Urinary bladder (tissue), 3 donors: Measurements from ENCODE around the gene MTCL3.
A peak's percentile ranks its signal among the peaks of the same experiment; 100 is the strongest.

Experiments used
- DNase-seq: peaks from one replicate; pipeline ENCODE4 v3.0.0-alpha.2; 2015; ENCODE audit errors: extremely low spot score
- H3K27ac ChIP-seq: one replicate; pipeline ENCODE4 v1.5.1; 2013; ENCODE audit warnings: low read depth, mild to moderate bottlenecking, moderate library complexity
- H3K36me3 ChIP-seq: one replicate; pipeline ENCODE4 v1.6.1; 2013; ENCODE audit warnings: mild to moderate bottlenecking, moderate library complexity; ENCODE audit not compliant: insufficient read depth
- H3K4me1 ChIP-seq: one replicate; pipeline ENCODE4 v1.6.1; 2013; ENCODE audit warnings: mild to moderate bottlenecking, moderate library complexity; ENCODE audit not compliant: insufficient read depth
- H3K4me3 ChIP-seq: one replicate; pipeline ENCODE4 v1.5.1; 2013; ENCODE audit warnings: low read depth, low read length
- WGBS: extraction: QIAGEN DNeasy Blood & Tissue Kit; methylation state at CpG from one replicate; pipeline ENCODE4 v1.1.7; 2013; 5-methylcytosine and 5-hydroxymethylcytosine counted together
- donor health status: healthy with polysubstance abuse.
- donor health status: healthy.

The MTCL3 gene

GRCh38 chr6:127471379-127472255, 47.5 kb downstream of the MTCL3 start:
- 65% methylated on average over 5 of the region's 5 CpGs for WGBS
- H3K4me1 ChIP-seq, result no peaks in the 10 kb centered on the region
- no peak overlapping the region for H3K27ac ChIP-seq
- H3K36me3 ChIP-seq, result no peaks in the 10 kb centered on the region
- no peak for DNase-seq
- H3K4me3 ChIP-seq, result no peak overlapping the region

- Histone ChIP-seq H3K4me1 (no peaks in the 10 kb centered on the region), H3K4me3 (no peak overlapping the region), H3K27ac (no peak overlapping the region), H3K36me3 (no peaks in the 10 kb centered on the region)
- WGBS, result 58% methylated on average over 2 of the region's 2 CpGs
- no peak for DNase-seq
Measured at GRCh38 chr6:127468936-127469335, 50.2 kb downstream of the MTCL3 start.

- no peaks in the 10 kb centered on the region for H3K4me1 ChIP-seq
- 87% methylated on average over 5 of the region's 5 CpGs for WGBS
- no peak overlapping the region for H3K27ac ChIP-seq
Measured at GRCh38 chr6:127466416-127466815, 52.7 kb downstream of the MTCL3 start.

GRCh38 chr6:127464881-127465459, 54.2 kb downstream of the MTCL3 start:
- WGBS, result 36% methylated on average over 3 of the region's 3 CpGs
- Histone ChIP-seq H3K4me1 (no peaks in the 10 kb centered on the region), H3K27ac (no peak overlapping the region), H3K4me3 (no peak overlapping the region), H3K36me3 (no peaks in the 10 kb centered on the region)
- no peak for DNase-seq

More at GRCh38 chr6:127466416-127466815, 52.7 kb downstream of the MTCL3 start:
- H3K4me3 ChIP-seq, result no peak overlapping the region
- H3K36me3 ChIP-seq, result no peaks in the 10 kb centered on the region
- no peak for DNase-seq

- no peaks in the 10 kb centered on the region for H3K36me3 ChIP-seq
- DNase-seq, result no peak
- no peaks in the 10 kb centered on the region for H3K4me1 ChIP-seq
- no peak overlapping the region for H3K4me3 ChIP-seq
- peak overlapping the region; percentile 39 for H3K27ac ChIP-seq
- WGBS, result 21% methylated on average over 6 of the region's 6 CpGs
Measured at GRCh38 chr6:127464161-127464880, 54.8 kb downstream of the MTCL3 start.

- H3K4me1 ChIP-seq, result no peaks in the 10 kb centered on the region
- H3K36me3 ChIP-seq, result no peaks in the 10 kb centered on the region
- 21% methylated on average over 5 of the region's 5 CpGs for WGBS
- H3K27ac ChIP-seq, result peak overlapping the region; percentile 23
- DNase-seq, result no peak
- no peak overlapping the region for H3K4me3 ChIP-seq
Measured at GRCh38 chr6:127463056-127463455, 56.1 kb downstream of the MTCL3 start.

- no peak for DNase-seq
- WGBS, result 72% methylated on average over 2 of the region's 2 CpGs
- no peaks in the 10 kb centered on the region for H3K4me1 ChIP-seq
Measured at GRCh38 chr6:127462376-127462775, 56.8 kb downstream of the MTCL3 start.

GRCh38 chr6:127460465-127460864, 58.7 kb downstream of the MTCL3 start:
- Histone ChIP-seq H3K36me3 (no peaks in the 10 kb centered on the region), H3K4me1 (no peaks in the 10 kb centered on the region), H3K27ac (no peak overlapping the region), H3K4me3 (no peak overlapping the region)
- 78% methylated on average over 1 of the region's 1 CpG for WGBS
- no peak for DNase-seq

More at GRCh38 chr6:127462376-127462775, 56.8 kb downstream of the MTCL3 start:
- Histone ChIP-seq H3K4me3 (no peak overlapping the region), H3K36me3 (no peaks in the 10 kb centered on the region), H3K27ac (no peak overlapping the region)

GRCh38 chr6:127459231-127459641, 59.9 kb downstream of the MTCL3 start, which contains the start of gene KIAA0408:
Gene KIAA0408 (minus strand): TSS chr6:127459389. CDS start chr6:127453981, 5,408 bp downstream.
- Histone ChIP-seq H3K4me1 (no peaks in the 10 kb centered on the region), H3K4me3 (peak within 1 kb of the TSS; percentile 55), H3K36me3 (no peaks in the 10 kb centered on the region), H3K27ac (peak within 1 kb of the TSS; percentile 59)
- DNase-seq, result peak; percentile 77
- 11% methylated on average over 4 of the region's 4 CpGs for WGBS

GRCh38 chr6:127458817-127459216, 60.3 kb downstream of the MTCL3 start:
- H3K36me3 ChIP-seq, result no peaks in the 10 kb centered on the region
- H3K27ac ChIP-seq, result peak overlapping the region; percentile 59
- WGBS, result 24% methylated on average over 4 of the region's 4 CpGs
- peak overlapping the region; percentile 55 for H3K4me3 ChIP-seq
- H3K4me1 ChIP-seq, result no peaks in the 10 kb centered on the region
- no peak for DNase-seq

GRCh38 chr6:127458222-127458621, 60.9 kb downstream of the MTCL3 start:
- Histone ChIP-seq H3K4me1 (no peaks in the 10 kb centered on the region), H3K27ac (no peak overlapping the region), H3K36me3 (no peaks in the 10 kb centered on the region), H3K4me3 (peak overlapping the region; percentile 55)
- DNase-seq, result no peak
- 18% methylated on average over 3 of the region's 3 CpGs for WGBS

GRCh38 chr6:127457456-127458064, 61.6 kb downstream of the MTCL3 start:
- no peaks in the 10 kb centered on the region for H3K36me3 ChIP-seq
- H3K4me1 ChIP-seq, result no peaks in the 10 kb centered on the region
- DNase-seq, result no peak
- WGBS, result 24% methylated on average over 3 of the region's 3 CpGs
- no peak overlapping the region for H3K27ac ChIP-seq
- peak overlapping the region; percentile 25 for H3K4me3 ChIP-seq

GRCh38 chr6:127456465-127456864, 62.7 kb downstream of the MTCL3 start:
- peak; percentile 52 for DNase-seq
- Histone ChIP-seq H3K27ac (no peak overlapping the region), H3K36me3 (no peaks in the 10 kb centered on the region), H3K4me1 (no peaks in the 10 kb centered on the region), H3K4me3 (no peak overlapping the region)
- WGBS, result 46% methylated on average over 3 of the region's 3 CpGs
